ENCODE results near the gene PDK4. TPM values are rescaled to one million over a fixed set of nuclear protein-coding genes. Genes with fewer than 3 reads are reported as not detected.

Gene PDK4
- total and polyA plus RNA-seq, 3 donors from 2014 or later, result 24.9 to 32.8 (median 29.6) TPM

GRCh38 chr7:95536656-95537311, 59.5 kb downstream of the PDK4 start:
- Histone ChIP-seq H3K4me1 (no peaks in the 10 kb centered on the region), H3K9me3 (no peaks in the 10 kb centered on the region), H3K4me3 (no peak overlapping the region), H3K27ac (no peak overlapping the region), H3K36me3 (ENCODE audit: low read depth, missing control alignments) (no peaks in the 10 kb centered on the region), H3K27me3 (no peaks in the 10 kb centered on the region)
- no peak for DNase-seq
- no peak for TF ChIP-seq POLR2A (IDR thresholded peaks at IDR 0.05)
- TF ChIP-seq CTCF (IDR thresholded peaks at IDR 0.05), result no peak
- intact Hi-C loops (cut with DNase I; ENCODE audit: low total_unique reads), result no loop called here
- 87 to 98% methylated on average over 2 of the region's 2 CpGs for WGBS, 2 donors

GRCh38 chr7:95535662-95536061, 60.7 kb downstream of the PDK4 start:
- DNase-seq, result no peak
- Histone ChIP-seq H3K27me3 (no peaks in the 10 kb centered on the region), H3K36me3 (ENCODE audit: low read depth, missing control alignments) (no peaks in the 10 kb centered on the region), H3K4me1 (no peaks in the 10 kb centered on the region), H3K4me3 (no peak overlapping the region), H3K9me3 (no peaks in the 10 kb centered on the region), H3K27ac (no peak overlapping the region)
- 43 to 57% methylated on average over 1 of the region's 1 CpG for WGBS, 2 donors
- intact Hi-C loops (cut with DNase I; ENCODE audit: low total_unique reads), result no loop called here
- no peak for TF ChIP-seq POLR2A (IDR thresholded peaks at IDR 0.05)
- TF ChIP-seq CTCF (IDR thresholded peaks at IDR 0.05), result no peak

- intact Hi-C loops (cut with DNase I; ENCODE audit: low total_unique reads), result no loop called here
- 73 to 82% methylated on average over 2 of the region's 2 CpGs for WGBS, 2 donors
- Histone ChIP-seq H3K4me3 (no peak overlapping the region), H3K4me1 (no peaks in the 10 kb centered on the region), H3K27me3 (no peaks in the 10 kb centered on the region), H3K27ac (no peak overlapping the region), H3K9me3 (no peaks in the 10 kb centered on the region), H3K36me3 (ENCODE audit: low read depth, missing control alignments) (no peaks in the 10 kb centered on the region)
- TF ChIP-seq POLR2A (IDR thresholded peaks at IDR 0.05) (no peak), CTCF (IDR thresholded peaks at IDR 0.05) (no peak)
- no peak for DNase-seq
Measured at GRCh38 chr7:95534796-95535195, 61.5 kb downstream of the PDK4 start.

Other genes starting within 250 kb of the PDK4 start
- gene PON3, start 200.1 kb downstream of the PDK4 start, total RNA-seq, result 10 to 100 TPM; 20.9 to 27.2 TPM
- gene PON3, start 200.1 kb downstream of the PDK4 start, polyA plus RNA-seq (ENCODE audit: insufficient read depth, low read depth, low replicate concordance), result 53.7 TPM
- gene PON2, start 161.5 kb downstream of the PDK4 start, total RNA-seq, result 100 to 1,000 TPM; 108 to 138 TPM
- gene PON2, start 161.5 kb downstream of the PDK4 start, polyA plus RNA-seq (ENCODE audit: insufficient read depth, low read depth, low replicate concordance), result 53.4 TPM
- gene ASB4, start 110.6 kb downstream of the PDK4 start, total RNA-seq, result 1 to 10 TPM in 1 of 2 donors, under 1 TPM in 1; 0.12 to 1.9 TPM
- gene ASB4, start 110.6 kb downstream of the PDK4 start, polyA plus RNA-seq (ENCODE audit: insufficient read depth, low read depth, low replicate concordance), result 1.0 TPM
- gene DYNC1I1, start 176.0 kb upstream of the PDK4 start, total RNA-seq, result 1 to 10 TPM; 5.0 to 7.1 TPM
- gene DYNC1I1, start 176.0 kb upstream of the PDK4 start, polyA plus RNA-seq (ENCODE audit: insufficient read depth, low read depth, low replicate concordance), result 3.7 TPM